Measurements from ENCODE around the gene SRCIN1. TPM values are rescaled to one million over a fixed set of nuclear protein-coding genes. Genes with fewer than 3 reads are reported as not detected.
A peak's percentile ranks its signal among the peaks of the same experiment; 100 is the strongest.
"Not testable (repeated sequence)": the region's sequence is repeated elsewhere in the genome, so short reads cannot be mapped to it uniquely, and the experiment has no call there.

The SRCIN1 gene
- total and polyA plus RNA-seq, 3 experiments from 2014 or later, result 0.04 to 0.50 TPM; not detected in 1

- H3K36me3 ChIP-seq (ENCODE audit: insufficient read depth, low read length); H3K4me1 ChIP-seq (ENCODE audit: insufficient read depth, low read length); DNase-seq; CTCF ChIA-PET; H3K4me3 ChIP-seq (ENCODE audit: low read length); H3K9me3 Mint-ChIP-seq; H3K27me3 ChIP-seq (ENCODE audit: insufficient read depth, low read length, poor library complexity, severe bottlenecking); H3K27ac Mint-ChIP-seq; H3K9me3 ChIP-seq (ENCODE audit: low read length); H3K4me3 Mint-ChIP-seq; H3K27ac ChIP-seq (ENCODE audit: low read depth, low read length); POLR2A ChIA-PET; H3K36me3 Mint-ChIP-seq; H3K4me1 Mint-ChIP-seq: not testable (repeated sequence)
- H3K27me3 Mint-ChIP-seq, result peaks cover 5 to 17% of the 10 kb centered on the region in 2 donors
These were observed 104.0 kb downstream of the SRCIN1 start for GRCh38 chr17:38501718-38502117.

GRCh38 chr17:38499230-38499629 is 106.5 kb downstream of the SRCIN1 start:
- H3K27ac Mint-ChIP-seq; H3K27me3 ChIP-seq (ENCODE audit: insufficient read depth, low read length, poor library complexity, severe bottlenecking); H3K4me3 Mint-ChIP-seq; H3K9me3 ChIP-seq (ENCODE audit: low read length); H3K36me3 Mint-ChIP-seq; CTCF ChIA-PET; H3K4me1 Mint-ChIP-seq; H3K4me3 ChIP-seq (ENCODE audit: low read length); H3K27ac ChIP-seq (ENCODE audit: low read depth, low read length); H3K36me3 ChIP-seq (ENCODE audit: insufficient read depth, low read length); H3K9me3 Mint-ChIP-seq; DNase-seq; POLR2A ChIA-PET; H3K4me1 ChIP-seq (ENCODE audit: insufficient read depth, low read length): not testable (repeated sequence)
- H3K27me3 Mint-ChIP-seq, result peaks cover 0 to 17% of the 10 kb centered on the region in 2 donors

GRCh38 chr17:38498353-38498752 is 107.4 kb downstream of the SRCIN1 start:
- ChIA-PET CTCF (no interaction called here), POLR2A (no interaction called here)
- Mint-ChIP-seq H3K9me3 (peaks cover 0 to 2% (median 0%) of the 10 kb centered on the region in 5 donors), H3K27ac (no peak overlapping the region), H3K27me3 (peaks cover 3 to 10% of the 10 kb centered on the region in 2 donors), H3K4me1 (no peaks in the 10 kb centered on the region), H3K36me3 (peaks cover 0 to 1% (median 0%) of the 10 kb centered on the region in 3 donors), H3K4me3 (no peak overlapping the region)
- H3K27ac ChIP-seq (ENCODE audit: low read depth, low read length), result no peak overlapping the region
- H3K9me3 ChIP-seq (ENCODE audit: low read length), result no peaks in the 10 kb centered on the region
- no peak for DNase-seq
- no peaks in the 10 kb centered on the region for H3K4me1 ChIP-seq (ENCODE audit: insufficient read depth, low read length)
- no peaks in the 10 kb centered on the region for H3K27me3 ChIP-seq (ENCODE audit: insufficient read depth, low read length, poor library complexity, severe bottlenecking)
- no peak overlapping the region for H3K4me3 ChIP-seq (ENCODE audit: low read length)
- H3K36me3 ChIP-seq (ENCODE audit: insufficient read depth, low read length), result no peaks in the 10 kb centered on the region

GRCh38 chr17:38497656-38498055 is 108.1 kb downstream of the SRCIN1 start:
- H3K4me1 ChIP-seq (ENCODE audit: insufficient read depth, low read length); H3K4me1 Mint-ChIP-seq; H3K4me3 ChIP-seq (ENCODE audit: low read length); DNase-seq; POLR2A ChIA-PET; H3K36me3 Mint-ChIP-seq; H3K36me3 ChIP-seq (ENCODE audit: insufficient read depth, low read length); H3K27me3 ChIP-seq (ENCODE audit: insufficient read depth, low read length, poor library complexity, severe bottlenecking); H3K27ac ChIP-seq (ENCODE audit: low read depth, low read length); H3K27me3 Mint-ChIP-seq; H3K9me3 Mint-ChIP-seq; H3K27ac Mint-ChIP-seq; H3K9me3 ChIP-seq (ENCODE audit: low read length); H3K4me3 Mint-ChIP-seq; CTCF ChIA-PET: not testable (repeated sequence)

- H3K27me3 Mint-ChIP-seq, result peaks cover 6 to 15% of the 10 kb centered on the region in 2 donors
- H3K4me1 ChIP-seq (ENCODE audit: insufficient read depth, low read length); H3K36me3 Mint-ChIP-seq; H3K9me3 Mint-ChIP-seq; H3K27ac ChIP-seq (ENCODE audit: low read depth, low read length); H3K36me3 ChIP-seq (ENCODE audit: insufficient read depth, low read length); H3K27me3 ChIP-seq (ENCODE audit: insufficient read depth, low read length, poor library complexity, severe bottlenecking); H3K4me1 Mint-ChIP-seq; DNase-seq; CTCF ChIA-PET; H3K4me3 ChIP-seq (ENCODE audit: low read length); H3K4me3 Mint-ChIP-seq; POLR2A ChIA-PET; H3K27ac Mint-ChIP-seq; H3K9me3 ChIP-seq (ENCODE audit: low read length): not testable (repeated sequence)
These were observed 111.6 kb downstream of the SRCIN1 start for GRCh38 chr17:38494152-38494551.

GRCh38 chr17:38492067-38493040 is 113.4 kb downstream of the SRCIN1 start:
- not testable (repeated sequence) for H3K27me3 ChIP-seq (ENCODE audit: insufficient read depth, low read length, poor library complexity, severe bottlenecking)

GRCh38 chr17:38491346-38492066 is 114.2 kb downstream of the SRCIN1 start:
- H3K9me3 Mint-ChIP-seq; H3K27ac Mint-ChIP-seq; H3K36me3 ChIP-seq (ENCODE audit: insufficient read depth, low read length); H3K4me1 ChIP-seq (ENCODE audit: insufficient read depth, low read length); H3K4me3 Mint-ChIP-seq; POLR2A ChIA-PET; DNase-seq; H3K27me3 ChIP-seq (ENCODE audit: insufficient read depth, low read length, poor library complexity, severe bottlenecking); H3K27ac ChIP-seq (ENCODE audit: low read depth, low read length); H3K36me3 Mint-ChIP-seq; H3K4me1 Mint-ChIP-seq; H3K4me3 ChIP-seq (ENCODE audit: low read length); H3K9me3 ChIP-seq (ENCODE audit: low read length): not testable (repeated sequence)
- CTCF ChIA-PET, result interaction anchor here (0.9 to 1.1 kb wide), 2 partner anchors 175 to 177 kb away, joined by 4 to 5 read pairs; no protein-coding TSS in a partner anchor
- peaks cover 8 to 21% of the 10 kb centered on the region in 2 donors for H3K27me3 Mint-ChIP-seq

More at GRCh38 chr17:38492067-38493040, 113.4 kb downstream of the SRCIN1 start:
- peak; percentile 76 to 89 (median 81) for DNase-seq
- H3K9me3 ChIP-seq (ENCODE audit: low read length); H3K36me3 Mint-ChIP-seq; H3K4me1 Mint-ChIP-seq; H3K36me3 ChIP-seq (ENCODE audit: insufficient read depth, low read length); H3K4me1 ChIP-seq (ENCODE audit: insufficient read depth, low read length); H3K27ac ChIP-seq (ENCODE audit: low read depth, low read length); H3K9me3 Mint-ChIP-seq; H3K4me3 ChIP-seq (ENCODE audit: low read length); H3K4me3 Mint-ChIP-seq; POLR2A ChIA-PET; H3K27ac Mint-ChIP-seq: not testable (repeated sequence)
- CTCF ChIA-PET, result interaction anchor here (0.9 to 1.3 kb wide), 3 partner anchors 89 to 175 kb away, joined by 3 to 5 read pairs (median 3); no protein-coding TSS in a partner anchor
- H3K27me3 Mint-ChIP-seq, result peaks cover 6 to 16% of the 10 kb centered on the region in 2 donors

- CTCF ChIA-PET; POLR2A ChIA-PET; H3K4me3 ChIP-seq (ENCODE audit: low read length); H3K36me3 Mint-ChIP-seq; H3K27me3 ChIP-seq (ENCODE audit: insufficient read depth, low read length, poor library complexity, severe bottlenecking); H3K36me3 ChIP-seq (ENCODE audit: insufficient read depth, low read length); H3K4me3 Mint-ChIP-seq; H3K9me3 Mint-ChIP-seq; DNase-seq; H3K4me1 ChIP-seq (ENCODE audit: insufficient read depth, low read length); H3K27ac ChIP-seq (ENCODE audit: low read depth, low read length); H3K9me3 ChIP-seq (ENCODE audit: low read length): not testable (repeated sequence)
- H3K27me3 Mint-ChIP-seq, result peaks cover 9 to 29% of the 10 kb centered on the region in 2 donors
- H3K4me1 Mint-ChIP-seq, result peaks cover 12 to 16% (median 13%) of the 10 kb centered on the region in 3 donors
- H3K27ac Mint-ChIP-seq, result peak overlapping the region in 2 of 8 donors; percentile 58 to 67
These were observed 116.0 kb downstream of the SRCIN1 start for GRCh38 chr17:38489774-38490173.
